GM12873 (cell line): Measurements from ENCODE around the gene MTHFS.

Experiments used
- TF ChIP-seq, protein P1 (sequence below): IDR thresholded peaks from 2 replicates; pipeline ENCODE4 v1.5.1; 2012; ENCODE audit warnings: low read depth, mild to moderate bottlenecking, moderate library complexity, low read length, control low read depth; ENCODE audit not compliant: insufficient read depth; ENCODE audit errors: missing control alignments

MTHFS gene

DNA sequence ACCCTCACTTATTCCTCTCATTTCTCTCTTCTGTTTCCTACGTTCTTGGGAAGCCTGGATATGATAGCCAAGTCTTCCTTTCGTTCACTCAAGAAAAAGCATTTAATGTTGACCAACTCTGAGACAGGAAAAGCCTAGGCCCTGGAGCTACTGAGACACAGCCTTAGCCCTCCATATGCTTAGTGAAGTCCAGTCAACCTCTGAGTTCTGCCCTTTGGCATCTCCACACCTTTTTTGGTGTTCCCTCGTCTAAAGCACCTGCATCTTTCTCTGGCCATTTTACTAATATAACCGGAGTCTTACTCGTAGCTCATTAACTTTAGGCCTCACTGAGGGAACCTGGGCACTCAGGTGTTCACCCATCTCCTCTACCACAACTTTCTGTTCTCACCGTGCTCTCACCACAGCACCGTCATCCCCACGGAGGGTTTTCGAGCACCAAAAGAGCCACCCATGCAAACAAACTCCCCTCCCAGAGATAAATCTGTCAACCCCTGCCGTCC is 632 bp downstream of the MTHFS start:
- TF ChIP-seq, protein P1, sequence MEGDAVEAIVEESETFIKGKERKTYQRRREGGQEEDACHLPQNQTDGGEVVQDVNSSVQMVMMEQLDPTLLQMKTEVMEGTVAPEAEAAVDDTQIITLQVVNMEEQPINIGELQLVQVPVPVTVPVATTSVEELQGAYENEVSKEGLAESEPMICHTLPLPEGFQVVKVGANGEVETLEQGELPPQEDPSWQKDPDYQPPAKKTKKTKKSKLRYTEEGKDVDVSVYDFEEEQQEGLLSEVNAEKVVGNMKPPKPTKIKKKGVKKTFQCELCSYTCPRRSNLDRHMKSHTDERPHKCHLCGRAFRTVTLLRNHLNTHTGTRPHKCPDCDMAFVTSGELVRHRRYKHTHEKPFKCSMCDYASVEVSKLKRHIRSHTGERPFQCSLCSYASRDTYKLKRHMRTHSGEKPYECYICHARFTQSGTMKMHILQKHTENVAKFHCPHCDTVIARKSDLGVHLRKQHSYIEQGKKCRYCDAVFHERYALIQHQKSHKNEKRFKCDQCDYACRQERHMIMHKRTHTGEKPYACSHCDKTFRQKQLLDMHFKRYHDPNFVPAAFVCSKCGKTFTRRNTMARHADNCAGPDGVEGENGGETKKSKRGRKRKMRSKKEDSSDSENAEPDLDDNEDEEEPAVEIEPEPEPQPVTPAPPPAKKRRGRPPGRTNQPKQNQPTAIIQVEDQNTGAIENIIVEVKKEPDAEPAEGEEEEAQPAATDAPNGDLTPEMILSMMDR: no peak

DNA sequence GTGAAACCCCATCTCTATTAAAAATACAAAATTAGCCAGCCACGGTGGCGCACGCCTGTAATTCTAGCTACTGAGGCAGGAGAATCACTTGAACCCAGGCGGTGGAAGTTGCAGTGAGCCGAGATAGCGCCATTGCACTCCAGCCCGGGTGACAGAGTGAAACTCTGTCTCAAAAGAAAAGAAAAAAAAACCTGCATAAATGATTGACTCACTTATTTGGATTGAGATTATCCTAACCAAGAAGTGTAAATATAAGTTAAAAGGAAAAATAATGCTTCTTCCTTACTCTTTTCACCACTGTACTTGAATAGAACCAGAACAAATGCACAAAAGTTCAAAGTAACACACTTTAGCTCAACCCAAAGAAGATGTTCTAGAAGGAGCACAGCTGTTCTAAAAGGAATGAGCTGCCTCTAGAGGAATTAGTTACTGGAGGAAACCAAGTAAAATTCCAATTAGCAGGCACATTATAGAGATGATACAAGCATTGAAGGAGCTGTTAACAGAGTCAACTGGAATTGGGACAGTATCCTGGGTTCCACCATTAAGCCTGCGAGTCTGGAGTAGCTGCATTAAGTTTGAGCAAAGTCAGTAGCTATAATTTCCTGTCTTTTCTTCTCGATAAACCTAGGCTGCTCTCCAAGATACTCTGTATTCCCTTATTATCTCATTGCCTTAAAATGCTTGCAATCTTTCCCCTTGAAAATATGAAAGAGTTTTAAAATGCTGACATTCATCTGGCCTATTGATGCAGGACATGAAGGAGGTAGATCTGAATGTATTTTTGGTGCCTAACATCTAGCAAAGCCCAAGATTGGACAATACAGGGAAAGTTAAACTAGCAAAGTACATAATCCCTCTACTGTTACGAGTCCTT is 9.5 kb downstream of the MTHFS start:
- TF ChIP-seq, protein P1: no peak

DNA sequence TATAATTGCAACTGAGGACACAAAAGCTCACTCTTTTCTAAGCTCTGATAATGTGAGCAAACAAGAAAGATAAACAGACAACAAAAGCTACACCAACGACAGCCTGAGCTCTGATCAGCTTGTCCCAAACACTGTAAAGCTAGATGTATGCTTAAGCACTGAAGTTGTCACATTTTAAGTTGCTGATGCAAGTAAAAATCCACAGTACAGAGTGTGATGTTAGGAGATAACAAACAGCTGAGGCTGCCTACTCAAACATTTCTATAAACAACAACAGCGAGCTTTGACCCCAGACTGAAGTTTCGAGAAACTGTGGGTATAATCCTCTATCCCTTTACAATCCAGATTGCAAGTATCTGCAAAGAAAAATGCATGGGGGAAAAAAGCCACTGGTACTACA is 10.7 kb downstream of the MTHFS start:
- TF ChIP-seq, protein P1: no peak

DNA sequence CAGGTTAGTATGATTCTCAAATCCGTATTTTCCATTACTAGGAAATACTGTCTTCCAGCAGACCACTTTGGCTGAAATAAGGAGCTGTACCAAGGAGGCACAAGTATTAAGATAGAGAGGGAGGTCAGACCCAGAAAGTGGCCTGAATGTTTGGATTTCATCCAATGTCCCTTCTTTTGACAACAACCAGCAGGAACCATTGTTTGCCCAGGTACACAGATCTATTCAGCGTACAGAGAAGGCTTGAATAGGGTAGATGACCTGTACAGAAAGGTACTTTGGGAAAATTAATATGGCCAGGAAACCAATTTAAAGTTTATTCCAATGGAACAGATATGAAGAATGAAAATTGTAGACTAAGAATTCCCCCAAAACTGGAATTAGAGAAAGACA is 12.6 kb downstream of the MTHFS start:
- TF ChIP-seq, protein P1: no peak

DNA sequence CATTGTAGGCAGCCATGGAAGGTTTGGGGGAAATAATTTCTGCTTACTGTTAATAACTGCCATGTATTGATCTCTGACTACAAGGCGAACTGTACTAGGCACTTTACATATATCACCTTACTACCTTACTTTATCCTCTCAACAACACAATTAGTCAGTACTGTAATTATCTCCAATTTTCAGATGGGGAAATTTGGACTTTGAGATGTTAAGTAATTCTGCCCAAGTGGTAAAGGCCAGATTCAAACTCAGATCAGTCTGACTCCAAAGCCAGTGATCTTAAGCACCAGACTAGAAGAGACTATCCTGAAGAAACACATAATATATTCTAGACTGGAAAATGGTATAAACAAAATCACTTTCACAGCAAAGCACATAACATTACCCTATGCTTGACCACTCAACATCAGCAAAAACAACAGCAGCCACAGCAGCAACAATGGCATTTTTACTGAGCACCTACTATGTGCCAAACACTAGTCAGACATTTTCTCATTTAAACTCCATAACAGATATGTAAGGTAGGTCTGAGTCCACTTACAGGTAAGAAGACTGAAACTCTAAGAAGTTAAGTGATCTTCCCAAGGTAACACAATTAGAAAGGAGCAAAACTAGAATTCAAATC is 13.1 kb downstream of the MTHFS start:
- TF ChIP-seq, protein P1: no peak

DNA sequence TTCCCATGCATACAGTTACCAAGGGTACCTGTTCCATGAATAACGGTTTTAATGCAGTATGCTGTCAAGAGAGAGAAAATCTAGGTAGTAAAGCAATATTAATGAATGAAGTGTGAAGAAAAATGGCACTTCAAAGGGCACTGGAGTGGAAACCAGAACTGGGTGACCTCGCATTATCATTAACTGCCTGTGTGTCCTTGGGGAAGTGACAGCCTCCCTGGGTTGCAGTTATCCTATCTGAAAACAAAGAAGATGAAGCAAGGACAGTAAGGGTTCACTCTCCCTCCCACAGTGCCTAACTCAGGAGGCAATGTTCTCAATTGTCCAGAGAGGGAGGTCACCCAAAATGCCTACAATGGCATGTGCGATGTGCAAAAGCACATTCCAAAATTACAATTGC is 15.1 kb downstream of the MTHFS start:
- TF ChIP-seq, protein P1: no peak

DNA sequence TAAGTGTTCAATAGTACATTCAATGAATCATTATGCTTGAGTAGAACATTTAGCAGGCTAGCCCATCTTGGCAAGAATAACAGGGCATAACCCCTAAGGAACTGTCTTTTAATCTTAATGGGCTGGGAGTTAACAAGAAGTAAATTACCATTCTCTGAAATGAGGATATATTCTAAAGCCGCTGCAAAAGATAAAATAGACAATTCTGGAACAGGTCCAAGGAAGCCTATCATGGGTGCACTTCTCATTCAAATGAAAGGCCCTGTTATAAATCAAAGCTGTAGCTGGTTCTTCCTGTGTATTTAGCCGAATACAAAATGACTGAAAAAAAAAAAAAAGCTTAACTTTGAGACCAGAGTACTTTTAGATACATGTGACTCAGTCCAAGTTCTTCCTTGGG is 15.6 kb downstream of the MTHFS start:
- TF ChIP-seq, protein P1: no peak
